Central memory CD8-positive, alpha-beta T cell (primary cell): Measurements from ENCODE around the gene GID8.

Experiments used
- ATAC-seq: fragments of 150-1000 bp; cut with Tn5 transposase; replicated peaks from 2 replicates; pipeline ENCODE4 v1.10.0; 2022; ENCODE audit warnings: mild to moderate bottlenecking, moderate FRiP score, moderate number of reproducible peaks; ENCODE audit not compliant: poor library complexity, severe bottlenecking; ENCODE audit errors: extremely low read depth
- DNase-seq, 2 donors: peaks; one replicate each; pipeline ENCODE4 v3.0.0; 2021; ENCODE audit warnings: low spot score in 2 of 2
- H3K27ac Mint-ChIP-seq: one replicate; pipeline ENCODE4 v1.8.0; 2022; ENCODE audit warnings: low read depth, mild to moderate bottlenecking, moderate library complexity, mixed read lengths
- H3K27me3 Mint-ChIP-seq: one replicate; pipeline ENCODE4 v1.8.0; 2022; ENCODE audit warnings: mixed read lengths
- H3K36me3 Mint-ChIP-seq: one replicate; pipeline ENCODE4 v1.8.0; 2022; ENCODE audit warnings: mild to moderate bottlenecking, moderate library complexity, mixed read lengths; ENCODE audit not compliant: insufficient read depth
- H3K4me1 Mint-ChIP-seq: one replicate; pipeline ENCODE4 v1.8.0; 2022; ENCODE audit warnings: mixed read lengths
- H3K4me3 Mint-ChIP-seq: one replicate; pipeline ENCODE4 v1.8.0; 2022; ENCODE audit warnings: mild to moderate bottlenecking, moderate library complexity, mixed read lengths
- H3K9me3 Mint-ChIP-seq: one replicate; pipeline ENCODE4 v1.8.0; 2022; ENCODE audit warnings: mixed read lengths

Gene GID8

DNA sequence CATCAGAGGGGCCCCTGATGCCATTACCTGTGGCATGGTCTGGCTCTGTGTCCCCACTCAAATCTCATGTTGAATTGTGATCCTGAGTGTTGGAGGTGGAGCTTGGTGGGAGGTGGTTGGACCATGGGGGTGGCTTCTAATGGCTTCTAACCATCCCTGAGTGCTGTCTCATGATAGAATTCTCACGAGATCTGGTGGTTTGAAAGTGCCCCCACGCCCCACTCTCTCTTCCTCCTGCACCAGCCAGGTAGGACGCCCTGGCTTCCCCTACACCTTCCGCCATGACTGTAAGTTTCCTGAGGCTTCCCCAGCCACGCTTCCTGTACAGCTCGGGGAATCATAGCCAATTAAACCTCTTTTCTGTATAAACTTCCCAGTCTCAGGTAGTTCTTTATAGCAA is 53.9 kb downstream of the GID8 start:
- peaks cover 53% of the 10 kb centered on the region for H3K27me3 Mint-ChIP-seq

DNA sequence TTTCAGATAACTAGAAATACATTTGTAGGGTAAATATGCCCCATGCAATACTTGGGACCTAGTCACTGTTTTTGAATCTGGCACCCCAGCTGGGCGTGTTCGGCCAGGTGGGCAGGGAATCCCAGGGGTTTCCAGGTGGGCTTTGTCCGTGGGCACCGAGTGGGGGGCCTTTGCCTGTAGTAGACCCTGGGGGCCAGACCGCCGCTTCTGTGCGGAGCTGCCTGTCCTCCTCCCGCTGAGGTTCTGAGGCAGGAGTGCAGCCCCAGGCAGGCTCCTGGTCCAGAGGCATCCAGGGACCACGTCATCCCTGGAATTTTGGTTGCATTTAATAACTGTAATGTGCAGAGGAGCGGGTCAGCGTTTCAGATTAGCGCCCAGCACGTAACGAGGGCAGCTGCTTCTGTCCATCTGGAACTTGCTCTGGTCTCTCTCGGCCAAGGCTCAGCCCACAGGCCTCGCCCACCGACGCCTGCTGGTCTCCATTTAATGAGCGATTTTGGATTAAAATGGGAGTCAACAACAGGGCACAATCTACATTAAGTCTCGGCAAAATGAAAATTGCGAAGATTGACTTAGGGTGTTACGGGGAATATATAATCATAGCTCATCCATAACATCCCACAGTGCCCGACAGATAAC is 56.0 kb downstream of the GID8 start:
- peaks cover under 1% of the 10 kb centered on the region for H3K36me3 Mint-ChIP-seq
- ATAC-seq (no peak), DNase-seq (no peak)
- peaks cover 70% of the 10 kb centered on the region for H3K27me3 Mint-ChIP-seq
- H3K4me1 Mint-ChIP-seq, result no peaks in the 10 kb centered on the region
- no peak overlapping the region for H3K4me3 Mint-ChIP-seq
- no peaks in the 10 kb centered on the region for H3K9me3 Mint-ChIP-seq
- no peak overlapping the region for H3K27ac Mint-ChIP-seq

More for the DNA sequence above, 53.9 kb downstream of the GID8 start:
- ATAC-seq (no peak), DNase-seq (no peak)
- Mint-ChIP-seq H3K4me3 (no peak overlapping the region), H3K9me3 (no peaks in the 10 kb centered on the region), H3K27ac (no peak overlapping the region), H3K4me1 (no peaks in the 10 kb centered on the region), H3K36me3 (peaks cover 3% of the 10 kb centered on the region)

DNA sequence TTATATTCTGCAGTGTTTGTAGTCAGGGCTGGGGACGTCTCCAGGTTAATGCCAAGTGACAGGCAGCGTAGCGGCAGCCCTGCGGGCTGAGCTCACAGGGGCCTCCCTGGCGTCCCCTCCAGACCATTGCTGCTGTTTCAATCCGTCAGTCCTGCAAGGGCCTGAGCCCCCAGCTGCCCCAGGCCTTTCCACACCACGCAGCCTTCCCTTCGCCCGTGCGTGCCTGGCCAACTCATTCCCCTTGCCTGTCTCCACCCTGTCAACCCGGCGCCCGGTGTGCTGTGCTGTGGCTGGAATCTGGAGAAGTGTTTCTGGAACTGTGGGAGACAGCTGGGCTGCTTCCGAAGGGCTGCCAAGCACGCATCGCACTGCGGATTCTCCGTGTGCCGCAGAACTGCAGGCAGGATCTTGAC is 56.9 kb downstream of the GID8 start:
- Mint-ChIP-seq H3K27me3 (peaks cover 76% of the 10 kb centered on the region), H3K4me3 (no peak overlapping the region)
- no peak for ATAC-seq

GRCh38 chr20:62995481-62995880 is 57.5 kb downstream of the GID8 start:
- Mint-ChIP-seq H3K4me1 (no peaks in the 10 kb centered on the region), H3K9me3 (no peaks in the 10 kb centered on the region), H3K4me3 (no peak overlapping the region), H3K27me3 (peaks cover 82% of the 10 kb centered on the region), H3K27ac (no peak overlapping the region), H3K36me3 (no peaks in the 10 kb centered on the region)
- ATAC-seq, result no peak
- no peak for DNase-seq

More for the DNA sequence above, 56.9 kb downstream of the GID8 start:
- Mint-ChIP-seq H3K27ac (no peak overlapping the region), H3K36me3 (no peaks in the 10 kb centered on the region), H3K4me1 (no peaks in the 10 kb centered on the region), H3K9me3 (no peaks in the 10 kb centered on the region)
- DNase-seq, result no peak

- no peaks in the 10 kb centered on the region for H3K4me1 Mint-ChIP-seq
- H3K9me3 Mint-ChIP-seq, result no peaks in the 10 kb centered on the region
- H3K27ac Mint-ChIP-seq, result no peak overlapping the region
- H3K36me3 Mint-ChIP-seq, result no peaks in the 10 kb centered on the region
- H3K4me3 Mint-ChIP-seq, result no peak overlapping the region
- H3K27me3 Mint-ChIP-seq, result peaks cover 84% of the 10 kb centered on the region
- ATAC-seq, result no peak
- DNase-seq, result no peak
These were observed 58.1 kb downstream of the GID8 start for GRCh38 chr20:62995898-62996595.

DNA sequence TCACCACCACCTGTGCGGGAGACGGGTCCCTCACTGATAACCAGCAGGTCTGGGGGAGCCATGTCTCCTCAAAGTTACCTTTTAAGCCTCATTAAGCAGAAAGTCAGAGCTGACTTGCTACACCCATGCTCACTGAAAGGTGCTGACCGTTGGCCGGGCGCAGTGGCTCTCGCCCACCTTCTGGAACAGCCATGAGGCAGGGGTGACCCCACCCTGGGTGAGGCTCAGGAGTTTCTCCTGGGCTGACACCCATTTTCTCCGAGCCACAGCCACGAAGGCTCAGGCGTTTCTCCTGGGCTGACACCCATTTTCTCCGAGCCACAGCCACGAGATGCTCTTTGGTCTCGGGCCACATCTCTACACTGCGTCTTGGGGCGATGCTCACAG is 58.6 kb downstream of the GID8 start:
- Mint-ChIP-seq H3K27me3 (peaks cover 84% of the 10 kb centered on the region), H3K27ac (no peak overlapping the region), H3K4me3 (no peak overlapping the region), H3K36me3 (no peaks in the 10 kb centered on the region), H3K4me1 (no peaks in the 10 kb centered on the region), H3K9me3 (no peaks in the 10 kb centered on the region)
- DNase-seq (no peak), ATAC-seq (no peak)

DNA sequence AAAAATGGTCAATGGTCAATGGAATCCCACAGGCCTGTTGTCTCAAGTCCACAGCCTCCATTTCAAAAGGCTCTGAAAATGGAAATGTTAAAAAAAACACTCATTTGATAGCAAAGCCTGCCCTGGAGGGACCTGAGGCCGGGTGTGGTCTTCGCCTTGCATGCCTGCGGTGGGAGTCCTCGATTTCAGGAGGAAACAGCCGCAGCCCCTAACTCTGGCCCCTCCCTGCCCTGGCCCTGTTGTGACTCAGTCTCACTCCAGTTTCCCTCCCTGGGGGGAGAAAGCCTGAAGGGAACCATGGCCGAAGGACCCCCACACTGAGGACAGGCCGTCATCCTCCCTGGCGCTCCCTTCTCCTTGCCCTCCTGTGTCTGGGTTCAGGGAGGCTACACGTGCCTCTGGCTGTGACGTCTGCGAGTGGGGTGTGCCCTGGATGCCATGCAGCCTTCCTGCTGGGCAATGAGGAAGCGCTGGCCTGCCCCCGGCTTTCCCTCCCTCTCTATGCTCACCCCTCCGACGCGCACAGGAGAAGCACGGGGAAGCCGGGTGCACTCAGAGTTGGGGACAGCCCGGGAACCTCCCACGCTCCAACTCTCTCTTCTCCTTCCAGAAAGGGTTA is 59.6 kb downstream of the GID8 start:
- ATAC-seq (no peak), DNase-seq (no peak)
- H3K36me3 Mint-ChIP-seq, result no peaks in the 10 kb centered on the region
- no peaks in the 10 kb centered on the region for H3K9me3 Mint-ChIP-seq
- no peak overlapping the region for H3K4me3 Mint-ChIP-seq
- no peak overlapping the region for H3K27ac Mint-ChIP-seq
- peaks cover 77% of the 10 kb centered on the region for H3K27me3 Mint-ChIP-seq
- no peaks in the 10 kb centered on the region for H3K4me1 Mint-ChIP-seq
